C1 segment of cervical spinal cord (tissue), 14 donors: Measurements from ENCODE around the gene VDR.

Experiments
- DNase-seq, 14 donors: peaks; one replicate each; lab custom pipeline; 2025; lab: John Stamatoyannopoulos, UW

The VDR gene

DNA sequence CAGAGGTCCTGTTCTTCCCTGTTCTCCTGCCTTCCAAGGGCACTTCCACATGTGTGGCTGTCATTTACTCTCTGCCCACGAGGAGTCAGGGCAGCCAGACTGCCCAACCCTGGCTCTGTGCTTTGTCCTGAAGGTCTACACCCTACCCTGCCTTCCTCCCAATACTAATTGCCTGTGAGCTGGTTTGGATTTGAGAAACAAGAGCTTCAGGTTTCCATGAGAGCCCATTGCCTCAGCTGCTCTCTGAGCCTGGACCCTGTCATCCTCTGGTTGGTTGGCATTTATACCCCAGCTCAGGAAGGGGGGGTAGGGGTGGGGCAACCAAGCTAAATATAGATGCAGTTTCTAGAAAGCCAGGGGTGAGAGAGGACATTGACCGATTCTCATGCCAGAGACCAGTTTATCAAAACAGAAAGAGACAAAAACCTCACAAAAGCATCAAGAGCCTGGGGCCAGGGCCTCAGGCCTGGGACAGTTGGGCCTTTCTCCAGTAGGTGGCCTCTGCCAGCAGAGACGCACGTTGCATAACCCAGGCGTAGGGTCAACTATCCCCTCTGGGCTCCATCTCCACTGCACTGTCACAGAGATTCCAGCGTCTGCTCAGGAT, 34.5 kb downstream of the VDR start:
- no peak for DNase-seq

DNA sequence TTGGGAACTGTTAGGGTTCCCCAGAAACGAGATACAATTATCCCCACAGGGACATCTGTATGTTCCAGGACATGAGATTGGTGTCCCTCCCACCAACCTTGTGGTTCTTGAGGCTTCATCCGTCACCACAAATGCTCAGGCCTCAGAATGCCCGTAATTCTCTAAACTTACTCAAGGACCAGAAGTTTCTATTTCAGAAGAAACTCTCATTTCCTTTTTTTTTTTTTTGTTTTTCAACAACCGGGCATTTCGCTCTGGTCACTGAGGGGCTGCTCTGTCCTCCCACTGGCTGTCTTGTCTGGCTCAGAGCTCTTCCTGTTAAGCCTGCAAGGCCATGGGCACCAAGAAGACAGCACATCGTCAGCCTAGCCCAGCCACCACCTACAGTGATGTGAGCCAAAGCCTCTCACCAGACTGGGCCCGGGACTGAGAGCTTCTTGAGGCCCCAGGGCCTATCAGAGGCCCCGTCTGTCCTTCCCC, 36.2 kb downstream of the VDR start:
- peak in 1 of 14 donors; percentile 8 for DNase-seq

DNA sequence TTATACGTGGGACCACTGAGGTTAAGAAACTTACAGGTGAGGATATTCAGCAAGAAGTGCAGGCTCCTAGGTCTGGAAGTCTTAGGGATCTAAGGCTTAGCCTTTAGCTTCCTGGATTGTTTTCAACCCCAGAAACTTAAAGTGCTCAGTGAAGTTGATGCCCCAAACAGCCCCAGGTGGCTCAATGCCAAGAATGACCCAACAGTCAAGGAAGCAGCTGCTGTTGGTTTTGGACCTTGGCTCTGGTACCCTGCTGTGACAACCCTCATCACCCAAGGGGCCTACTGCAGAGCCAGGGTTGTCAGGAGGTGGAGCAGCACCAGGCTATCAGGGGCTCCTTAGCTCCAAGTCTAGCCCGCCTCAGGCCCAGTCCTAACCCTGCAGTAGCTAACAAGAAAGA, 36.8 kb downstream of the VDR start:
- DNase-seq: no peak

DNA sequence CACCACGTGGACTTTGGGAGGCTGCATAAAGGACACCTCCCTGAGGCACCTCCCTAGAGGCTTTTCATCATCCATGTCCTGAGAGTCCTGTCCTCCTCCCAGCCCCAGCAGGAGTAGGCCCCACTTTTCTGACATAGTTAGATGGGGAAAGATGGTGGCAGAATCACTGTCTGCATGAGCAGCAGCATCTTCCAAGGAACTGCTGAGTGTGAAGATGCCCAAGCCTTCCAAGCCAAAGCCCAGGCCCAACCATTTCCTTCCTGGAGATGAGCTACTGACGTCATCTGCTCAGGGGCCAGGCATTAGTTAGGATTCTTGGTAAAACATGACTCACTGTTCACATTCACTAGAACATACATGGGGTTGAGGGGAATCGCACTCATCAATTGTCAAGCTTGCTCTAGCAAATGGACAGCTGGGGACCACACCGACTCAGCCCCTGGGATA, 37.3 kb downstream of the VDR start:
- peak in 1 of 14 donors; percentile 16 for DNase-seq

DNA sequence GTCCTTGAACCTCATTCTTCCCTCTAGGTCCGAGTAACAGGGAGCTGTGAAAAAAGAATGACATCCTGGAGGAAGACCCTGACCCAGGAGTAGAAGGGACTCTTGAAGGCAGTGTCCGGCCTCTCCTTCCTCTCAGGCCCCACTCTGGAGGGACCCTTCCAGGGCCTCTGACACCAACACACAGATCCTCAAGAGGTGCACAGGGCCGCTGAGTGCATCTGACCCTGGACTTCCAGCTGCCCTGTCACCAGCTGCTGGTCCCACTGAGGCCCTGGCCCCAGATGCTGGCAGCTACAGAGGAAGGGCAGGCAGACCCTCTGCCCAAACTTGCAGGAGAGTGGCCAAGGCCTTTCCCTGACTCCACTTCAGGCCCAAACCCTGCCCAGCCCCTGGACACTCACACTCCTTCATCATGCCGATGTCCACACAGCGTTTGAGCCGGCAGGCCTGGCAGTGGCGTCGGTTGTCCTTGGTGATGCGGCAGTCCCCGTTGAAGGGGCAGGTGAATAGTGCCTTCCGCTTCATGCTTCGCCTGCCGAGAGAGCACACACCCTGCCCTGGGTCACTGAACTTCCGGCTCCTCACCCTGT, 40.1 kb downstream of the VDR start:
- no peak for DNase-seq

DNA sequence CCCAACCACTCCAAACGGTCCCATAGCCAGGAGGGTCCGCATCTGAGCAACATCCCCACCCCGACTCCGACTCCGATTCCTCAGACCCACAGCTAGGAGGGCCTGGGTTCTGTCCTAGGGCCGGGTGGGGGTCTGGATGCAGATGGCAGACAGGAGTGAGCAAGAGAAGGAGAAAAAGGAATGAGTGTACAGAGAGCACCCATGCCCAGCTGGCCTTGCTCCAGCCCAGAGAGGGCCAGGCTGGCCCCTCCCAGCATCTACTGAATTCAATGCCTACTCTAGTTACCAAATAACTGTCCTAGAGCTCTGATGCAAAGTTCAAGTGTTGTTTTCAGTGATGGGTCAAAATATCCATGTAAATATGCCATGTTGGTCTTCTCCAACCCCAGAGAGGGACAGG, 40.8 kb downstream of the VDR start:
- DNase-seq: no peak

DNA sequence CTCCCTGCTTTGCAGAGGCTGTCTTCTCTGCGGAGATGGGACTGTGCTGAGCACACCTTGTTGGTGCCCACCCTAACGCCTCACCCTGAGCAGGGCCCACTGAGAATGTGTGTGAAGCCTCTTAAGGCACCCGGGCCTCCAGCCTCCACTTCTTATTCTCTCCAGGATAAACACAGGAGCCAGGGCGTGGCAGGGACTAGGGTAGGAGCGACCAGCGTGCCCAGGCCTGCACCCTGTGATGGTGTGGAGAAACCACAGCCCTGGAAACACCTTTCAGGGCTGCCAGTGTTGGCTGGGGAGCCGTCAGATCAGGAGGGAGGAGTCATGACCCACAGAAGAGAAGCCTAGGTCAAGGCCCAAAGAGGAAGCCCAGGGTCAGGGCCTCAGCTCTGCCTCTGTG, 41.3 kb downstream of the VDR start:
- no peak for DNase-seq

DNA sequence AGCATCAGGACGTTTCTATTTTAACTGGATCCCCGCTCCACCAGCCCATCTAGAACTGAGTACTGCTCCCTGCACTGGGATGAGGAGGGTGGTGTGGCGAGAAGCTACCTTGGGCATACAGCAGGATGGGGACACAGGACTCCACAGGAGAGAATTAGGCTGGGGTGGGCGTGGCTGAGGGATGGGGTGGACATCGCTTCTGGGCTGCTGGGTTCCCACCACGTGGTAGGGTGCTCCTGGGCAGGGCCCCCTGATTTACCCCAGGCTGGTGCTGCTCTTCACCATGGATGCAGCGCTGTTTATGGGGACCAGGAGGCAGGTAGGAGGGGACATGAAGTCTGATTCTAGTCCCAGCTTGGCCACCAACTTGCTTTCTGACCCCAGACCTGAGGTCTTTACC, 41.9 kb downstream of the VDR start:
- DNase-seq: no peak

DNA sequence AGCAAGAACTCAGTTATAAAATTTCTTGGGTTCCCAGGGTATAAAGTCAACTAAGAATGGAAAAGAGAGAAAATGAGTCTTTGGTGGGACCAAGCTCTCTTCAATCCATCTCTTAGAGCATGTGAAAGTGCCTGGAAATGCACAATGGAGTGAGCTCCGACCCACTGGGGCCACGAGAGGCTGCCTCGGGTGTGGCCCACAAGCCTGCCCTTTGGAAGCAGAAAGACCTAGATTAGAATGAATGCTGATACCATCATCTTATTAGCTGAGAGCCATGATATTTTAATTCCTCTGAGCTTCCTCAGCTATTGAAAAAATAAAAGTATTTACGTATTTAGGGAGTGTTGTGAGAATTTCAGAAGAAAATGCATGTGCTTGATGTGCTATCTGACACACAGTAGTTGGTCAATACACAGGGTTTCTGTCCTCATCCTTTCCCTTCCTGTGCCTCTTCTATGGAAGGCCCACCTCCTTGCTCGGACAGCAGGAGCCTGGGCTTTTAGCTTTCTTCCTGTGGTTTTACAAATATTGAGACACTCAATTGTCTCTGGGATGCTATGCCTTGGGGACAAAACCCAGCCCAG, 42.5 kb downstream of the VDR start:
- no peak for DNase-seq

DNA sequence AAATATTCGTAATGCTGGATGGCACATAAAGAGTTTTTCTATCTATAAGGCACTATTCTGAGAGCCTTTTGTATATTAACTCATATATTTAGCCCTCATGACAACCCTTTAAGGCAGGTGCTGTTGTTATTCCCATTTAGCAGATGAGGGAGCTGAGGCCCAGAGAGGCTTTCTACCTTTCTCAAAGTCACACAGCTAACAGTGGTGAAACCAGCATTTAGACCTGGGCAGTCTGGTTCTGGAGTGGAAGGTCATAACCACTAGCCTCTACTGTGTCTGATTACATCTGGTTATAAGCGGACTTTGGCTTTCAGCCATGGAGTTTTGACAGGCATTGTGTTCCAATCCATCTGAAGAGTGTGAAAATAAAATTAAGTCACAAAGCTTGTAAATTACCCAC, 43.9 kb downstream of the VDR start:
- DNase-seq: no peak

DNA sequence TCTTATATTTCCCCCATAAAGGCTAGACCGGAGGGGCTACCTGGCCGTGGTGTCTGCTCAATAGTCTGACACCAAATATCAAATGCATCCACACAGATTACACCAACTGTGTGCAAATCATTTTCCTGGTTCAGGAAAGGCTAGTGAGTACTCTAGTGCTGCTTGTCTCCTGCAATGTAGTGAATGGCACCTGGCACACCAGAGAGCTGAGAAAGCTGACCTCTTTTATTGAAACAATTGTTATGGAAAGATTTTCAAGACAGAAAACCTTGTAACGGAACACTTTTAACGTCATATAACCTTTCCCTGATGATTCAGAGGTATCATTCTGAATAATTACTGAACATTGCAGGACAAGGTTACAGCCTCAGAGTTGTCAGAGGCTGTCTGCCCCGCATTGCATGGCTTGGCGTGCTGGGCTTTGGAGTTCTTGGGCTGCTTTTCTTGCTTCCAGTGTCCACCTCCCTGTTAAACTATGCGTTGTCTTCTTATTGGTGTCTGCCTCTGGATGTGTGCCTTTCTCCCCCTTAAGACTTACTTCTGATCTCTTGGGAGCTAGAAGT, 44.4 kb downstream of the VDR start:
- no peak for DNase-seq

DNA sequence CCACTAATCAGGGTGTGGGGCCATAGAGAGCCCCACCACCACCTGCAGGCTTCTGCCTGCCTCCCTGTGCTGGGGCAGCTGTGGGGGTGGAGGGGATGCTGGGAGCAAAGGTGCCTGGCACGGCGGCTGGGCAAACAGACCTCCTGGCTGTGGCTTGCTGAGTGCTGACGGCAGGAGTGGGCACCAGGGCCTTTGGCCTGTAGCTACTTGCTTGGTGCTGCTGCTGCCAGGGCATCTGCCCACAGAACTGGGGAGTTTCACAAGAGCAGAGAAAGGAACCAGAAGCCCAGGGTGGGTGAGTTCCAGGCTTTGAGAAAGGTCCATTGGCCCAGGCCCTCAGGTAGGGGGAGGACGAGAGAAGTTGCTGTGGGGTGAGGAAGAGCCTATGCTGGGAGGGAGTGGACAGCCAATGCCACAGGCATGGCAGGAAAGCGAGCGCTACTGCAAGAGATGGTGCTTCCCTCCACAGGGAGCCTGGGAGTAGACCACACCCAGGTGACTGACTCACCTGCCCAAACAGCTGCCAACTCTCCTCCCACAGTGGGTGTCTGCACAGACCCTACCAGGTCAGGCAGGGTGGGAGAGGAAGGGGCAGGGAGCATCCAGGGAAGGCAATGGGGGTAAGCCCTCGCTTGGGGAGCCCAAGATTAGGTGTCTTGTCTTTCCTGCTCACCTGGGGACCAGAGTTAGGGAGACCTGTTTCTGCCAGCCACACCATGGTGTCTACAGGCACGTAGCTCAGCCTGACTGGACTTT, 46.1 kb downstream of the VDR start:
- no peak for DNase-seq

DNA sequence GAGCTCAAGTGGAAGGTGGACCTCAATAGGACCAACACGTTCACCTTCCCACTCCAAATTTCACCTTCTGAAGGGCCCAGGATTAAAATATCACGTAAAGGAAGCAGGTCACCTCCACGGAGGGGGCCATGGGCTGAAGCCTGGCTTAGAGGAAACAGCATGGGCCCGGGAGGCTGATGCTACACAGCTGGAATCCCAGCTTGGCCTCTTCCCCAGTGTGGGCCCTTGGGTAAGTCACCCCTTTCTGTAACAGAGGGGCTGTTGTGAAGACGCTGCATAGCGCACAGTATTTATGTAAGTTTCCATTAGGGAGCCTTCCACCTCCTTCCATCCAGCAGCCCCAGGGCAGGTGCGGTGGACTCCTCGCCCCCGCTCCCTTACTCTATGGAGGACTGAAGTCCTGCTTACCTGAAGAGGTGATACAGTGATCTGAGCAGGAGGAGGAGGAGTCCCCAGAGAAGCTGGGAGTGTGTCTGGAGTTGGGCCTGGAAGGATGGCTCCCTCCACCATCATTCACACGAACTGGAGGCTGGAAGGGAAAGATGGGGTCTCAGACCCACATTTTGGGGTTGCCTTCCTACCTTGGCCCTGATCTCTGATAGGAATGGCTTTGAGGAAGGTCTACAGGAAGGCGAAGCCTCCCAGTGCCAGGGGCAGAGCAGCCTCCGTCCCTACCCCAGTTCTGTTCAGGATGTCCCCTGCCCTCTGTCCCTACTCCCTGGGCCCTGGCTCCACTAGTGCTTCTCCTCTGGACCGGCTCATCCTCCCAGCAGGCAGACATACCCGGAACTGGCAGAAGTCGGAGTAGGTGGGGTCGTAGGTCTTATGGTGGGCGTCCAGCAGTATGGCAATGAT, 47.8 kb downstream of the VDR start:
- DNase-seq: no peak

DNA sequence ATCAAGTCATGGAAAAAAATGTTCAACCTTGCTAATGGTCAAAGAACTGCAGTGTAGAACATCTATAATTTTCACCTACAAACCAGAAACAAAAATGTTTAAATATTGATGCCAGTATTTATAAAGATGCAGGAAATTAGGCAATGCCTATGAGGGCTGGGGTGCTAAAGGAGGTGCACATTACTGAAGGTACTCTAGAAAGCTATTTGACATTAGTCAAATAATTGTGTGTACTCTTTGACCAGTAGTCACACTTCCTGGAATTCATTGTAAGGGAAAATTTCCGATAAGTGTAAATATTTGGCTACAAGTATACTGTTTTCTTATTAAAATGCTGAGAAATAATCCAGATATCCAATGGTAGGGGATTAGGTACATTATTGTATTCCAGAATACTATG, 48.7 kb downstream of the VDR start:
- no peak for DNase-seq

DNA sequence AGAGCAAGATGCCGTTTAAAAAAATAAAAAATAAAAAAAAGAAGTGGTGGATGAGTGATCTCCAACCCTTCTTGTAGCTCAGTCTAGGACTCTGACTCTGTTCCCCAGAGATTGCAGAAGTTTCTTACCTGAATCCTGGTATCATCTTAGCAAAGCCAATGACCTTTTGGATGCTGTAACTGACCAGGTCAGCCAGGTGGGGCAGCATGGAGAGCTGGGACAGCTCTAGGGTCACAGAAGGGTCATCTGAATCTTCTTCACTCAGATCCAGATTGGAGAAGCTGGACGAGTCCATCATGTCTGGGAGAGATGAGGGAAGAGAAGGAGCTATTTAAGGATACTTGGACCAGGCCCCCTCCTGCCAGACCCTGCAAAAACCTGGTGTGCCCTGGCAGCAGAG, 49.3 kb downstream of the VDR start:
- DNase-seq: no peak

DNA sequence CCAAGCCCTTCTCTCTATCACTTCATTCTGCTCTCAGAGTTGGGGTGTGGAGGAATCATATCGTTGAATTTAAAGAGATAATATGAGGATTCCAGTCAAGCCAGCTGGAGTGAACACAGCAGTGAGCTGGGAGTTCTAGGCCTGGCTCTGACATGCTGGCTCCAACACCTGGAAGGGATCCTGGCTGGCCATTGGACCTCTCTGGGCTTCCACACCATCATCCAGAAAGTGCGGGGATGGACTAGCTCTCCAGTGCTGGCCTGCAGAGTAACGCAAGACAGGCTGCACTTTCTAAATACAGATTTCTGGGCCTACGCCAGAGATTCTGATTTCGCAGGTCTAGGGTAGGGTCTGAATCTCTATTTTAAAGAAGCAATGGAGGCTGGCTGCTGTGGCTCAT, 50.3 kb downstream of the VDR start:
- DNase-seq: no peak

DNA sequence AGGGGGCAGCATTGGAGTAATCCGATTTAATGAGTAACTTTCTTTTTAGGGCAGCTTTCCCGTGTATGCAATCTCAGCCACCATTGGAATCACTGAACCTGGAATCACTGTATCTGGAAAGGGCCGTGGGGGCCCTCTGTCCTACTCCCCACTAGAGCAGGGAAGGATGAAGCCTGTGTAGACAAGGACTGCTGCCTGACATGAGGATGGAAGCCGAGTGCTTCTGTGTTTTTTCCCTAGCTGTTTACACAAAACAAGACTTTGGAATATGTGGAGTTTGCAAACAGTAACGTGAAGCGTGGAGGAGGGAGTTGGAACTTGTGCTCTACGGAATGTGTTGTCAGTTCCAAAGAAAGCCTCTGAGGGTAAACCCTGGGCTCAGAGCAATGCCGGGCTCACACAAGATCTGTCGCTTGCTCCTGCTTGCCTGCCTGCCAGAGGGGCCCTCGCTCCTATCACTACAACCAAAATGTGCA, 52.7 kb downstream of the VDR start:
- DNase-seq: no peak

DNA sequence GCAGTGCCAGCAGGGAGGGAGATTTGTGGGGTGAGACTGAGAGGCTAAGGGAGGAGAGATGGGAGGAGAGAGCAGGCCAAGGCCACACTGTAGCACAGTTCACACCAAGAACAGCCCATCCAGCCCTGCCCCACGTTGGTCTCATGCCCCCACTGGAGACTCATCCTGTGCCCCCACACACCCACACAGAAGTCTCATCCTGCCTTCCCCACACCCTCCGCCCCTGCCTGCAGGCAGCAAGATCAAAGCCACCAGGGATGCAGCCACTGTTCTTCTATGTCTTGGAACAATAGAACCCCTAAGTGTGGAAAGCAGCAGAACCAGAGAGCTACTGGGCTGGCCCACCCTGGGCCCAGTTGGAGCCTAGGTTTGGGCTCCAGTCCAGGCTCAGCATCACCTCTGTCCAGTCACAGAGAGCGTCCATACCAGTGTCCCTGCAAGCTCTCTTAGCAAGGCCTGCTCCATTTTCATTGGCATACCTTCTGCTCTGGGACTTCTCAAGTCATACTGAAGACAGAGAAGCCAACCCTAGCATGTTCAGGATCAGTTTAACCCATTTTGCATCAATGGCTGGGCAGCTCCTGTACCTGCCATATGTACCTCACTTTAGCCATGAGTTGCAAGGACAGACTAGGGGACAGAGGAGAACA, 53.4 kb downstream of the VDR start:
- no peak for DNase-seq

DNA sequence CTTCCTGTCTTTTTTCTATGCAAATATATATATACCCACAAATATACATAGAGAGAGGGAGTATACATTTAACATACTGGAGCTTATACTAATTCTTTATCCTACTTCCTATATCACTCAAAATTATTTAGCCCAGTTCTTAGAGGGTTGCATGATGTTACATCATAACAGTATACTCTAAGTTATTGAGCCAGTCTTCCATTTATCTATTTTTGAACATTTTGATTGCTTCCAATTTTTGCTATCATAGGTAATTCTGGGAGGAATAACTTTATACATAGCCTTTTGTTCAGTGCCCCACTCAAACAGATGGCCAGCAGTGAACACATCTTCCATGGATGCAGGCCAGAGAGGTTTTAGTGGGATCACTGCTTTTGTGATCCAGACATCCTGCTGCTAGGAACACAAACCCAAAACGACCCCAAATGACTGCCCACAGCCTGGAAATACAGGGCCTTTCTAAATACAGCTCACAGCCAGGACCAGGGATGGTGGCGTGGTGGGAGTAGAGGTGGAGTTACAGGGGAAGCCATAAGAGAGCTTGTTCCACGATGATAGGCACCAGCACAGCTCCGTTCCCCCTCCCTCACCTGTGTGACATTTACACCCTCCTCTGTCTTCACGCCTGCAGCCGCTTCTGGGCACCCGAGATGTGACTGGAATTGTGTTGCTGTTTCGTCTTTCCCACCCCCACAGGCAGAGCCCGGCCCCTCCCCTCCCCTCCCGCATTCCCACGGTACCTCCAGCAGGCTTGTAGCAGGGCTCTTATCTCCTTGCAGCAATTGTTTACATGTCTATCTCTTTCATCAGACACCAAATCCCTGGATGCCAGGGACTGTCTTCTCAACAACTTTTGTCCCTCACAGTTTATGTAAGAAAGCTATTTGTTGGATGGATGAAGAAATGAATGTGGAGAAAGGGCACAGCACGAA, 54.4 kb downstream of the VDR start:
- DNase-seq: no peak

DNA sequence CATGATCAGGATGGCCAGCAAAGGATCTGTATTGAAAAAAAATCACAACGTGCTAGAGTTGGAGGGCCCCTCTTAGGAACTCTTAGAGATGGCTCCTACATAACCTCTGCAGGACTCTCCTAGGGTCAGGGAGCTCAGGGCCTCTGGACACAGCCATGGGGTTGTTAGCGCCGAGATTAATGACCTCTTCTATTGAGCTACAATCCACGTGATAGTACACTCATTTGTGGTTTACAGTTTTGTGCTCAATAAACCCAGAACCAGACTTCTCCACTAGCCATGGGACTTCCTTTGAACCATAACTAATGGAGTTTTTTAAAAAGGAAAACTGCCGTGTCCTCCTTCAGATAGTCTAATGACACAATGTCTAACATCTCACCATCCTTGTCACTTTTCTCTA, 55.5 kb downstream of the VDR start:
- no peak for DNase-seq
